Glutamatergic neuron (in vitro differentiated cells): Measurements from ENCODE around the gene LONP2. TPM values are rescaled to one million over a fixed set of nuclear protein-coding genes. Genes with fewer than 3 reads are reported as not detected.

ENCODE experiments used
- DNase-seq: peaks from one replicate; pipeline ENCODE4 v3.0.0; 2022
- H3K27ac Mint-ChIP-seq: one replicate; pipeline ENCODE4 v1.8.0; 2020; ENCODE audit warnings: mild to moderate bottlenecking, mixed read lengths, inconsistent platforms; ENCODE audit not compliant: unreplicated experiment
- H3K27me3 Mint-ChIP-seq: one replicate; pipeline ENCODE4 v1.8.0; 2020; ENCODE audit warnings: mild to moderate bottlenecking, moderate library complexity, mixed read lengths, inconsistent platforms; ENCODE audit not compliant: unreplicated experiment
- H3K36me3 Mint-ChIP-seq: one replicate; pipeline ENCODE4 v1.8.0; 2020; ENCODE audit warnings: mild to moderate bottlenecking, mixed read lengths, inconsistent platforms; ENCODE audit not compliant: unreplicated experiment
- H3K4me1 Mint-ChIP-seq: one replicate; pipeline ENCODE4 v1.8.0; 2020; ENCODE audit warnings: mild to moderate bottlenecking, low read depth, mixed read lengths, inconsistent platforms; ENCODE audit not compliant: unreplicated experiment
- H3K4me3 Mint-ChIP-seq: one replicate; pipeline ENCODE4 v1.8.0; 2020; ENCODE audit warnings: mild to moderate bottlenecking, mixed read lengths, inconsistent platforms; ENCODE audit not compliant: unreplicated experiment
- H3K9me3 Mint-ChIP-seq: one replicate; pipeline ENCODE4 v1.8.0; 2020; ENCODE audit warnings: mild to moderate bottlenecking, moderate library complexity, mixed read lengths, inconsistent platforms; ENCODE audit not compliant: unreplicated experiment
- total RNA-seq: library from RNA; stranded (reverse); fragmentation: NEBNext Ultra II Directional; extraction: Animal tissue kit (Norgen Biotek cat#: 25700); gene quantifications from one replicate; pipeline ENCODE4 v1.2.1, GENCODE V29; 2021; ENCODE audit not compliant: unreplicated experiment
- TF ChIP-seq, protein P1 (sequence below): fragments of 200-600 bp; sonication (generic); IDR thresholded peaks from one replicate; pipeline ENCODE4 v1.5.0; 2021; ENCODE audit not compliant: partially characterized antibody, unreplicated experiment

LONP2 gene
- total RNA-seq, 1 donor from 2014 or later: 57.3 TPM

DNA sequence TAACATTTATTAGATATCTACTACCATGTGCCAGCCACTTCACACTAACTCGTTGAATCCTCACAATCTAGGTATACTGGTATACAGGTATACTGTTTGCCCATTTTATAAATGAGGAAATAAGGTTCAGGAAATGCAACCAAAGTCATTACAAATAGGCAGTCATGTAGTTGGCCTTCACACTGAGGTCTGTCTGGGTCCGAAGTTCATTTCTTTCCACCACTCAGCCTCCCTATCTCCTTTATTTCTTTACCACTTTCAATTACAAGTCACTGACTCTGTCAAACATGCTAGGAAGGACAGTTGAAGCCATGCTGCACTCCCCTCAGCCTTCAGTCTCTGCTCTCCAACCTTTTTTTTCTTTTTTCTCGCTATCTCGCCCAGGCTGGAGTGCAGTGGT lies 161.8 kb downstream of the LONP2 start:
- no peaks in the 10 kb centered on the region for H3K36me3 Mint-ChIP-seq
- H3K4me1 Mint-ChIP-seq: peaks cover 8% of the 10 kb centered on the region
- DNase-seq: no peak
- no peaks in the 10 kb centered on the region for H3K9me3 Mint-ChIP-seq
- peaks cover 3% of the 10 kb centered on the region for H3K27me3 Mint-ChIP-seq
- TF ChIP-seq, protein P1, sequence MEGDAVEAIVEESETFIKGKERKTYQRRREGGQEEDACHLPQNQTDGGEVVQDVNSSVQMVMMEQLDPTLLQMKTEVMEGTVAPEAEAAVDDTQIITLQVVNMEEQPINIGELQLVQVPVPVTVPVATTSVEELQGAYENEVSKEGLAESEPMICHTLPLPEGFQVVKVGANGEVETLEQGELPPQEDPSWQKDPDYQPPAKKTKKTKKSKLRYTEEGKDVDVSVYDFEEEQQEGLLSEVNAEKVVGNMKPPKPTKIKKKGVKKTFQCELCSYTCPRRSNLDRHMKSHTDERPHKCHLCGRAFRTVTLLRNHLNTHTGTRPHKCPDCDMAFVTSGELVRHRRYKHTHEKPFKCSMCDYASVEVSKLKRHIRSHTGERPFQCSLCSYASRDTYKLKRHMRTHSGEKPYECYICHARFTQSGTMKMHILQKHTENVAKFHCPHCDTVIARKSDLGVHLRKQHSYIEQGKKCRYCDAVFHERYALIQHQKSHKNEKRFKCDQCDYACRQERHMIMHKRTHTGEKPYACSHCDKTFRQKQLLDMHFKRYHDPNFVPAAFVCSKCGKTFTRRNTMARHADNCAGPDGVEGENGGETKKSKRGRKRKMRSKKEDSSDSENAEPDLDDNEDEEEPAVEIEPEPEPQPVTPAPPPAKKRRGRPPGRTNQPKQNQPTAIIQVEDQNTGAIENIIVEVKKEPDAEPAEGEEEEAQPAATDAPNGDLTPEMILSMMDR: no peak
- H3K27ac Mint-ChIP-seq: no peak overlapping the region
- no peak overlapping the region for H3K4me3 Mint-ChIP-seq

Other genes with a start within 250 kb of the LONP2 start
- not detected for gene ABCC12, start 88.3 kb upstream of the LONP2 start, total RNA-seq
- not detected for gene ABCC11, start 3.2 kb downstream of the LONP2 start, total RNA-seq
- 46.7 TPM for gene SIAH1, start 141.1 kb downstream of the LONP2 start, total RNA-seq